HG03025 (cell line): ENCODE measurements around the gene PLPP3.

Experiments
- ATAC-seq: cut with Tn5 transposase; IDR thresholded peaks from one replicate; pipeline ENCODE4 v1.9.1; 2021; ENCODE audit warnings: mild to moderate bottlenecking, moderate library complexity; ENCODE audit not compliant: unreplicated experiment, low FRiP score

PLPP3 gene

GRCh38 chr1:56550859-56551188, 28.5 kb downstream of the PLPP3 start:
- ATAC-seq: no peak

GRCh38 chr1:56550138-56550858, 29.1 kb downstream of the PLPP3 start:
- no peak for ATAC-seq

GRCh38 chr1:56548571-56548970, 30.8 kb downstream of the PLPP3 start:
- no peak for ATAC-seq

GRCh38 chr1:56547977-56548376, 31.4 kb downstream of the PLPP3 start:
- no peak for ATAC-seq

- no peak for ATAC-seq
Measured at GRCh38 chr1:56547473-56547872, 31.9 kb downstream of the PLPP3 start.

GRCh38 chr1:56545711-56546110, 33.7 kb downstream of the PLPP3 start:
- no peak for ATAC-seq

- no peak for ATAC-seq
Measured at GRCh38 chr1:56543783-56544612, 35.4 kb downstream of the PLPP3 start.

- ATAC-seq: no peak
Measured at GRCh38 chr1:56542651-56543050, 36.7 kb downstream of the PLPP3 start.

- no peak for ATAC-seq
Measured at GRCh38 chr1:56541408-56541807, 38.0 kb downstream of the PLPP3 start.

- ATAC-seq: no peak
Measured at GRCh38 chr1:56540467-56540866, 38.9 kb downstream of the PLPP3 start.

GRCh38 chr1:56539520-56539931, 39.8 kb downstream of the PLPP3 start:
- ATAC-seq: no peak

GRCh38 chr1:56538532-56538931, 40.8 kb downstream of the PLPP3 start:
- ATAC-seq: no peak

GRCh38 chr1:56537660-56538059, 41.7 kb downstream of the PLPP3 start:
- ATAC-seq: no peak

- ATAC-seq: no peak
Measured at GRCh38 chr1:56535939-56536338, 43.4 kb downstream of the PLPP3 start.

- no peak for ATAC-seq
Measured at GRCh38 chr1:56535362-56535761, 44.0 kb downstream of the PLPP3 start.

- ATAC-seq: no peak
Measured at GRCh38 chr1:56534130-56534651, 45.2 kb downstream of the PLPP3 start.

GRCh38 chr1:56533621-56534020, 45.7 kb downstream of the PLPP3 start:
- ATAC-seq: no peak

GRCh38 chr1:56533197-56533596, 46.2 kb downstream of the PLPP3 start:
- no peak for ATAC-seq

GRCh38 chr1:56532350-56532683, 47.0 kb downstream of the PLPP3 start:
- no peak for ATAC-seq

GRCh38 chr1:56531624-56532349, 47.6 kb downstream of the PLPP3 start:
- no peak for ATAC-seq

GRCh38 chr1:56529801-56530200, 49.6 kb downstream of the PLPP3 start:
- ATAC-seq: no peak
